OCI-LY1 (cell line): ENCODE measurements around the gene ARHGAP6.

Experiments
- EZH2 ChIP-seq: fragments of 200-600 bp; sonication (generic), shearing (Covaris generic); IDR thresholded peaks from 2 replicates; pipeline ENCODE4 v1.8.0; 2017; ENCODE audit warnings: borderline replicate concordance, mixed run types, mild to moderate bottlenecking, antibody characterized with exemption, low read length, moderate library complexity, mixed read lengths
- TF ChIP-seq, protein P1 (sequence below): fragments of 200-600 bp; sonication (generic), shearing (Covaris generic); IDR thresholded peaks from 2 replicates; pipeline ENCODE4 v1.5.1; 2017; ENCODE audit warnings: mild to moderate bottlenecking, antibody characterized with exemption, low read length, moderate library complexity, mixed read lengths

DNA sequence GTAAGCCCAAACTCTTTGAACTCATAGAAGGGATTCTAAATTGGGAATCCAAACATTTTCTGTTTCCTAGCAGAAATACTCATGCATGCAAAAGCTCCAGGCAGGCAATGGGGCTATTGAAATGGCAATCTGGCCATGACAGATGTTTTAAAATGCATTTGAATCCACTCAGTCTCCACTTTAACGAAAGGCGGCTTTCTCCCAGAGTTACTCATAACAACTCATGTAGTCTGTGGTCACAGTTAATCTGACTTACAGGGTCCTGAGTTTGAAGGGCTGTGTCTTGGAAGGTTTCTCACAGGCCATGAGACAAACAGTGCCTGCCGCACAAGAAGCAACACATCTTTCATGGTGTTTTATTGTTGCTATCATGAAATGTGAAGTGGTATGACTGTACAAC is 186.8 kb downstream of the ARHGAP6 start:
- TF ChIP-seq, protein P1, sequence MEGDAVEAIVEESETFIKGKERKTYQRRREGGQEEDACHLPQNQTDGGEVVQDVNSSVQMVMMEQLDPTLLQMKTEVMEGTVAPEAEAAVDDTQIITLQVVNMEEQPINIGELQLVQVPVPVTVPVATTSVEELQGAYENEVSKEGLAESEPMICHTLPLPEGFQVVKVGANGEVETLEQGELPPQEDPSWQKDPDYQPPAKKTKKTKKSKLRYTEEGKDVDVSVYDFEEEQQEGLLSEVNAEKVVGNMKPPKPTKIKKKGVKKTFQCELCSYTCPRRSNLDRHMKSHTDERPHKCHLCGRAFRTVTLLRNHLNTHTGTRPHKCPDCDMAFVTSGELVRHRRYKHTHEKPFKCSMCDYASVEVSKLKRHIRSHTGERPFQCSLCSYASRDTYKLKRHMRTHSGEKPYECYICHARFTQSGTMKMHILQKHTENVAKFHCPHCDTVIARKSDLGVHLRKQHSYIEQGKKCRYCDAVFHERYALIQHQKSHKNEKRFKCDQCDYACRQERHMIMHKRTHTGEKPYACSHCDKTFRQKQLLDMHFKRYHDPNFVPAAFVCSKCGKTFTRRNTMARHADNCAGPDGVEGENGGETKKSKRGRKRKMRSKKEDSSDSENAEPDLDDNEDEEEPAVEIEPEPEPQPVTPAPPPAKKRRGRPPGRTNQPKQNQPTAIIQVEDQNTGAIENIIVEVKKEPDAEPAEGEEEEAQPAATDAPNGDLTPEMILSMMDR: no peak
- TF ChIP-seq EZH2: no peak
